Neural progenitor cell (in vitro differentiated cells): ENCODE data around the gene DLGAP4.

Experiments used
- EZH2 ChIP-seq: fragments of 200-600 bp; sonication (generic); IDR thresholded peaks from 2 replicates; pipeline ENCODE4 v1.6.1; 2017; ENCODE audit warnings: antibody characterized with exemption, mild to moderate bottlenecking, moderate library complexity
- TF ChIP-seq, protein P1 (sequence below): fragments of 200-600 bp; sonication (generic); IDR thresholded peaks from 2 replicates; pipeline ENCODE4 v1.5.1; 2017; ENCODE audit warnings: antibody characterized with exemption, mild to moderate bottlenecking

DNA sequence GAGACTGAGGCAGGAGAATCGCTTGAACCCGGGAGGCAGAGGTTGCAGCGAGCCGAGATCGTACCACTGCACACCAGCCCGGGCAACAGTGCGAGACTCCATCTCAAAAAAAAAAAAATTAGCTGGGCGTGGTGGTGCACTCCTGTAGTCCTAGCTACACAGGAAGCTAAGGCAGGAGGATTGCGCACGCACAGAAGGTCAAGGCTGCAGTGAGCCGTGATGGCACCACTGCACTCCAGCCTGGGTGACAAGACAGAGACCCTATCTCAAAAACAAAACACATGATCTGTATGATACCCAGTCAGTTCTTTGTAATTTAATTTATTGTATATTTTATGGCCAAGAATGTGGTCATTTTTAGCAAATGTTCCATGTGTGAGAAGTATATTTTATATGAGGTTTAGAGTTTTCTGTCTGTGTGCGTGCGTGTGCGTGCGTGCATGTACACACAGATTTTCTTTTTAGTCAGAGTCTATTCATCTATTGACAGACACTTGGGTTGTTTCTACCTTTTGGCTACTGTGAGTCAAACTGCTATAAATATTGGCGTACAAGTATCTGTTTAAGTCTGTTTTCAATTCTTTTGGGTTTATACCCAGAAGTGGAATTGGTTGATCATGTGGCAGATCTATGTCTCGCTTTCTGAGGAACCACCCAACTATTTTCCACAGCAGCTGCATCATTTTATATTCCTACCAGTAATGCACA is 213.0 kb downstream of the DLGAP4 start:
- TF ChIP-seq, protein P1, sequence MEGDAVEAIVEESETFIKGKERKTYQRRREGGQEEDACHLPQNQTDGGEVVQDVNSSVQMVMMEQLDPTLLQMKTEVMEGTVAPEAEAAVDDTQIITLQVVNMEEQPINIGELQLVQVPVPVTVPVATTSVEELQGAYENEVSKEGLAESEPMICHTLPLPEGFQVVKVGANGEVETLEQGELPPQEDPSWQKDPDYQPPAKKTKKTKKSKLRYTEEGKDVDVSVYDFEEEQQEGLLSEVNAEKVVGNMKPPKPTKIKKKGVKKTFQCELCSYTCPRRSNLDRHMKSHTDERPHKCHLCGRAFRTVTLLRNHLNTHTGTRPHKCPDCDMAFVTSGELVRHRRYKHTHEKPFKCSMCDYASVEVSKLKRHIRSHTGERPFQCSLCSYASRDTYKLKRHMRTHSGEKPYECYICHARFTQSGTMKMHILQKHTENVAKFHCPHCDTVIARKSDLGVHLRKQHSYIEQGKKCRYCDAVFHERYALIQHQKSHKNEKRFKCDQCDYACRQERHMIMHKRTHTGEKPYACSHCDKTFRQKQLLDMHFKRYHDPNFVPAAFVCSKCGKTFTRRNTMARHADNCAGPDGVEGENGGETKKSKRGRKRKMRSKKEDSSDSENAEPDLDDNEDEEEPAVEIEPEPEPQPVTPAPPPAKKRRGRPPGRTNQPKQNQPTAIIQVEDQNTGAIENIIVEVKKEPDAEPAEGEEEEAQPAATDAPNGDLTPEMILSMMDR = no peak
- TF ChIP-seq EZH2 = no peak
